ENCODE data around the gene SYNDIG1.
"Not testable (repeated sequence)": the region's sequence is repeated elsewhere in the genome, so short reads cannot be mapped to it uniquely, and the experiment has no call there.

Gene SYNDIG1

DNA sequence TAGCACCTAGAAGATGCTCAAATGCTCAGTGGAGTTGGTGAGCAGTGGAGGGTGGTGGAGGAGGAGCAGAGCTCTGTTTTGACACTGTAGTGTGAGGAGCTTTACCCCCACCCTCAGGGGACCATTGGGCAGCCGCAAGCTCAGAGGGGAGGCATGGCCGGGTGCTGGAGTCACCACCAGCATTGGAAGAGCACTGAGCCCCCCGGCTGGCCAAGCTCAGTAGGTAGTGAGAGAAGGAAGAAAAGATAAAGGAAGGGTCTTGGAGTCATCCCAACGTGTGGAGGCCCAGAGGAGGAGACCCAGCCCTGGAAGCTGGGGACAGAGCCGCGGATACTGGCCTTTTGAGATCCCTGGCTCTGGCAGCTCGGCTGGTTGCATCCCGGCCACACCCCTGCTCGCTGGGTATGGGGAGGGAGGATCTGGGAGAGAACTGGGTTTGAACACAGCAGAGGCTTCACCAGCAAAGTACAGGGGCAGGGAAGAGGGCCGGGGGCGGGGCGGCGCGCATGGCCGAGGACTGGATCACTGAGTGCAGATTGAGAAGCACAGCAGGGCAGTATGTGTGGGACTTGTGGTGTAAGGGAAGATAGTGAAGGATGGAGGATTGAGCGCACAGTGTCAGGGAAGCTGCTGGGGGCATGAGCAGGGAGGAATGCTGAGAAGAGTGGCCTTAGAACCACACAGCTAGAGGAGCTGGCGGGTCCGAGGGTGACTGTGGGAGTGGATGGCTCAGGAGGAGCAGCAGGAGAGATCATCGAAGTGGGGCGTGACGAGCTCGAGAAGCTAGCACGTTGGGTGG is 24.4 kb downstream of the SYNDIG1 start:
- DNase-seq: no peak

DNA sequence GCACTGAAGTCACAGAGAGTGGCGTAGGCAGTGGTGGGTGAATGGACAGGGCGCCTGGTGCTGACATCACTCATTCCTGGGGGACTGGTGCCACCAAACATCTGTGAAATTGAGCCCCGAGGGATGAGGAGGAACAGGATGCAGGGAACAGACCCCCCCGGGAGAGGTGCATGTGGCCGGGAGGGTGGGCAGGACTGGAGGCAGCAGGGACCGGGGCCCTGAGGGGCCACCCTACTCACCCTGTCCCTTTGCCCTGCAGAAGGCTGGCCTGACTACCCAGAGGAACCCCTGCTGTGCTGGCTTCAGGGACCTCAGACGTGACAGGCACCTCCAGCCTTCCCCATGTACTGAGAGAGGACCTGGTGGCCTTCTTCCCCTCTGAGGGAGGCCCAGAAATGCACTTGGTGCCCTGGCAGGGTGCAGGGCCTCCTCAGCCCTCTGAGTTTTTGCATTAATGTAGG is 25.1 kb downstream of the SYNDIG1 start:
- no peak for DNase-seq

DNA sequence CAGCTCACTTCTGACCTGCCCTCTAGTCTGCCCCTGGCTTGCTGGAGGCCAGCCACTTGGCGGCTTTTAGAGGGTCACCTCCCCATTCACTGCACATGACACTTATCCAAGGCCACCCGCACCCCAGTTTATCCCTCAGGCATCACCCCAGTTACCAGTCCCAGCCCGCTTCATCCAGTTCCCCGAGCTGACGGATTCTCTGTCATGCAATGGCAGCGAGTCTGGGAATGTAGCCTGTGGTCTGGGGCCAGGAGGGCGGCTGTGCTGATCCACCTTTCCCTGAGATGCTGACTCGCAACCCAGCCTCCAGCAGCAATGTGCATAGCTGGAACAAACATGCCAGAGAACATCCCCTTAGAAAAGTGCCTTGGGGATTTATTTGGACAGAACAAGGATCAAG is 25.8 kb downstream of the SYNDIG1 start:
- no peak for DNase-seq

DNA sequence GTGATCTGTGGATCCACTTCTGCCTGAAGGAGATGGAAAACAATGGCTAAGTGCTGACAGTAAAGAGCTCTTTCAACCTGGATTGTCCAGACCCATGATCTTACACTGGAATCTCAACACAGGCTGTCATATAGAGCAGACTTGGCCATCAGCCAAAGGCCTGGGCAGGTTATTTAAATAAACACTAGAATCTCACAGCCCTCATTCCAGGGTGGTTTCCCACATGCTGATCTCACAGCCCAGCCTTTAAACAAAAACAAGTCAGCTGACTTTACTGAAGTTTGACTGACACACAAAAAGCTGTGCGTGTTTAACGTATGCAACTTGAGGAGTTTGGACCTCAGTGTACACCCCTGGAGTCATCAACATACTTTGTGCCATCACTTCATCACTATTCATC is 28.4 kb downstream of the SYNDIG1 start:
- no peak for DNase-seq

DNA sequence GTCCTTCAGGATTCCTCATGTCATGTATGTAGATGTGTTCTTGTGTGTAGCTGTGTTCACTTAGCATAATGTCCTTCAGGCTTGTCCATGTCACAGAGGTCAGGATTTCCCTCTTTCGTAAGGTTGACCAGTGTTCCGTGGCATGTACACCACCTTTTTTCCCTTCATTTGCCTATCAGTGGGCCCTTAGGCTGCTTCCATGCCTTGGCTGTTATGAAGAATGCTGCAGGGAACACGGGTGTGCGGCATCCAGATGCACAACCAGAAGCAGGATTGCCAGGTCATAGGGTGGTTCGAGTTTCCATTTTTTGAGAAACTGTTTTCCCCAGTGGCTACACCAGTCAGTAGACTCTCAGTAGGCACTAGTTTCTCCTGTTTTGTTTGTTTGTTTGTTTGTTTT is 29.2 kb downstream of the SYNDIG1 start:
- no peak for DNase-seq

DNA sequence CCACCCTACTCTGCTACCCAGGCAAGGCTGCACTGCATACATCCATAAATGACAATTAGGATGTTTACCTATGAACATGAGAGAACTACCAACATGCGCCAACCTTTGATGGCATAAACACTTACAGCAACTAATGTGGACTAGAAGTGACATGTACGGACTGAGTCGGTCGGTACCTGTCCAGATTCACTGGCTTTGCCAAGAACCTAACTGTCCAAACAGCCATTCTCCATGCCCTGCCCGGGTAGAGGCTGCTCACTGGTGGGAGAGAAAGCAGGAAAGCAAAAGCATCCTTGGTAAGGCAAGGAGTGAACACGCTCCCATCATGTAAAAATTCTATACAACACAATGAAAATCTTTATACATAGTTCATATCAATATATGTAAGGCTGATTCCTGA is 30.0 kb downstream of the SYNDIG1 start:
- no peak for DNase-seq

DNA sequence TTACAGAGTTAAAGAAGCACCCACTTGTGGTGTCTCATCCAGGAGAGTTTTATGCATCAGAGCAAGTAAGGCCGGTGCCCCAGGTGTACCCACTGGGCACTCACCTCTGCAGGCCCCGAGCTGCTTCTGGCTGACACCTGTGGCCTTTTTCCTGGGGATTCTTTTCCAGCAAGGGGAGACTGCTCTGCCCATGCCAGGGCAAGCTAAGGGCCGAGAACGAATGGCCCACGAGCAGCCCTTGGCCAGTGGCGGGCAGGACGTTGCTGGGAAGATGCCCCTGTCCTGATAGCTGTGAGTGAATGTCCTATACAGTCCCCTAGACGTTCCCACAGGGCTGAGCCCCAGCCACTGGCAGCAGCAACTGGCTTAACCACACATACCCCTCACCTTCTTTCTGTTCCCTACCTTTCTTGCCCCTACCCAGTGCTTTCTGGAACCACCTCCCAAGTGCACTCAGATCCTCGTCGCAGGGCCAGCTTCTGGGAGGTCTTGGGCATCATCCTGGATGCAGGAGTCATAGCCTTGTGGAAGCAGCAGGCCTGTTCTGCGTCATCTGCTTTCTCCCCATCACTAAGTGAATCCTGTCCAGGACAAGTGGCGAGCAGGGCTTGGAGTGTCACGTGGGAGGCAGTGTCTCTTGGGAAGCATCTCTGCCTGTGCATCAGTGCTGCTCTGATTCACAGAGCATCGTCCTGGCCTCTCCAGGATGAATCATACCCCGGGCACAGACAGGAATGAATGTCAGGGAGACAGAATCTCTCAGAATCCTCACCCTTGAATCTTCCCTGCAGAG is 32.5 kb downstream of the SYNDIG1 start:
- DNase-seq: peak; percentile 79

DNA sequence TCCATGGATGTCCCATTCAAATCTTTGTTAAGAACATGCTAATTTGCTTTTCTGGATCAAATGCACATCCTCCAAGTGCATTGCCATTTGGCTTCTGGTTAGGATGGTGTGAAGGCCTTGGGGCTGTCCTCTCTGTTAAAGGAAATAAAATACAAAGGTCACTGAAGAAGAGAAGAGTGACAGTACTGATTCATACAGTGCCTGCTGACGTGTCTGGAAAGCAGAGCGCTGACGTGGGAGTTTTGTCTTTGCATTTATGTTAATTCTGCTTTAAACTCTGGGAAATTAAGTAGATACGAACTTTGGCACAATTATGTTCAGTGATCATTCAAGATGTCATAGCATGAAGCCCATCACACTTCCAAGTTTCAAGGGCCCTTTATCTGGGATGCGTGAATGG is 33.2 kb downstream of the SYNDIG1 start:
- DNase-seq: no peak

DNA sequence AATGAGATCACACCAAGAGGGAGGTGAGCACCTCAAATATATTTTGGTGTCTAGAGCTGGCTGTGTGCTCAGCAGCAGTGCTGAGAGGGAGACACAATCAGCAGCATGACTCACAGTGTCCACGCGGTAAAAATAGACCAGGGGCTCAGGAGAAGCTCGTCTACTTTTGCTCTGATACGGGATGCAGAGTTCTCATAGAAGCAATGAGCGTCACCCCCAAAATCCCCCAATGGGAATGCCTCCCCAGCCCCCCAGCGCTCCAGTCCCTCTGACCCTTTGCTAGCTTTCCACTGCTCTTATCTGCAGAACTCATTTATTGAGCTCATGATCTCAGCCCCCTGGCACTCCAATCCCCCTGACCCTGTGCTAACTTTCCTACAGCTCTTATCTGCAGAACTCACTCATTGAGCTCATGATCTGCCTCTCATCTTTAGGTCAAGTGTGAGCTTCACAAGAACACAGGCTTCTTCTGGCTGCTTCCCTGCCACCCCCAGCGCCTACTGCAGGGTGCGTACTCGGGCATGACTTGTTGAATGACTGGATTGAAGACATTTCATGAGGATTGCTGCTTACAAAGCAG is 34.0 kb downstream of the SYNDIG1 start:
- DNase-seq: no peak

DNA sequence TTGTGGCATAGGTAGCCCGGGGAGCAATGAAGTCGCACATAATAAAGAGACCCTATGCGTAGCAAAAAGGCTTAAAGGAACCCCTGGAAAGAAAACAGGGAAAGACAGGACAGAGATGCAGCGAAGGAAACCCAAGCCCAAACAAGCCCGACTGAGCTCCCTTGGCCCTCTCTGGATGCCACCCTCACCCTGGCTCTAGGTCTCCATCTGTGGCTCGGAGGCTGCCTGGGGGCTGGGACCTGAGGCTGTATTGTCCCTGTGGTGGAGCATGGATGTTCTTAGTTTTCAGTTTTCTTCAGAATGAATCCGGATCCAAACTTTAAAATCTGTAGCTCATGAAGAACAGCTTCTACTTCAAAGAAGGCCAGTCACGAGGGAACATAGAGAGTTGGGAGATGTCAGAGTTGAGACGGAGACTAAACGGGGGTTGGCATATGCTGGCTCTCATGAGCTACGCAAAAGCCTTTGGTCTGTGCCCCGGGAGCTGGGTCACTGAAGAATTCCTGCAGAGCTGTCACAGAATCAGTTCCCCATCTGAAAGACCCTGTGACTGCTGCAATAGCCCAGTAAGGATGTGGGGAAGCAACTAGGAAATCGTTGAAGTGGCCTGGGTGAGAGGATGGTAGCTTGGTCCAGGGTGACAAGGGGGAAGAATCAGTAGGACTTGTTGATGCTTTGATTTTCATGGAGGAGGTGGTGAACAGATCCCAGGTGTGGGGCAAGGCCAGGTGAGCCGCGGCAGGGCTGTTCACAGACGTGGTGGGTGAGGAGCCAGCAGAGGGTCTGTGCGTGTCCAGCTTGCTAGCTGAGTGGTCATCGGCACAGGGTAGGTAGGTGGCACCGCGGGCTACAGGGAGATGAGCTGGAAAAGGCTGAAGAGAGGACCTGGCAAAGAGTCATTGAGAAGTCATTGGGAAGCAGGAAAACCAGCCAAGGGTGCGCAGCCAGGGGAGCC is 35.2 kb downstream of the SYNDIG1 start:
- no peak for DNase-seq

DNA sequence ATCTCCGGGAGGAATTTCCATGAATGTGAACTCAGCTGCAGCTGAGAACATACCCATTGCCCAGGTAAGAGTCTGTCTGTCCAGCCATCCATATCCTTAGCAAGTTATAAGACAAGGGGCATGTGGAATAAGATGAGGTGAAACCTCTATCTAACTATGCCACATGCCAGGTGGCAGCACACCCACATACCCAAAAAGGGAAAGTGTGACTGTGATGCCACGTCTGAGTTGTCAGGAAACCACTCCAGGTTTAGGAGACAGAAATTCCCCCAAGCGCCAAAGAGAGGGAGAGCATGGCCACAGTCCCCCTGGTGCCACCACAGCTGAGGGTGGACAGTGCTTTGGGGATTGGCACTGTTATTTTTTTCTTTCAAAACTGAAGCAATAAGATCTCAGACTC is 36.7 kb downstream of the SYNDIG1 start:
- DNase-seq: no peak

DNA sequence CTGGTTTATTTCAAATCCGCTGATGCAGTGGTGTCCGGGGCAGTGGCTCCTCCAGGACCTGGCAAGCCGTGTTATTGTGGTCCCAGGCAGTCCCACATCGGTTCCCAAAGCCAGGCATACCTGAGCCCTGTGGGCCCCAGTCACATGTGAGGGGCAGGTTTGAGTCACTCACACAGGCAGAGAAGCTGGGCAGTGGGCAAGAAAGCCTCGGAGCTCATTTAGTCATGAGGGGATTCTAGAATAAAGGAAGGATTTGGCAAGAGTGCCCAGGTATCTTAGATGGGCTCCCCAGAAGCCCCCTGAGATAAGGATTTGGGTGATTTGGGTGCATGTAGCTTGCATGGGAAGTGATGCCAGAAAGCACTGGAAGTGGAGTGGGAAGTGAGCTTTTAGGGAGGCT is 37.3 kb downstream of the SYNDIG1 start:
- DNase-seq: no peak

DNA sequence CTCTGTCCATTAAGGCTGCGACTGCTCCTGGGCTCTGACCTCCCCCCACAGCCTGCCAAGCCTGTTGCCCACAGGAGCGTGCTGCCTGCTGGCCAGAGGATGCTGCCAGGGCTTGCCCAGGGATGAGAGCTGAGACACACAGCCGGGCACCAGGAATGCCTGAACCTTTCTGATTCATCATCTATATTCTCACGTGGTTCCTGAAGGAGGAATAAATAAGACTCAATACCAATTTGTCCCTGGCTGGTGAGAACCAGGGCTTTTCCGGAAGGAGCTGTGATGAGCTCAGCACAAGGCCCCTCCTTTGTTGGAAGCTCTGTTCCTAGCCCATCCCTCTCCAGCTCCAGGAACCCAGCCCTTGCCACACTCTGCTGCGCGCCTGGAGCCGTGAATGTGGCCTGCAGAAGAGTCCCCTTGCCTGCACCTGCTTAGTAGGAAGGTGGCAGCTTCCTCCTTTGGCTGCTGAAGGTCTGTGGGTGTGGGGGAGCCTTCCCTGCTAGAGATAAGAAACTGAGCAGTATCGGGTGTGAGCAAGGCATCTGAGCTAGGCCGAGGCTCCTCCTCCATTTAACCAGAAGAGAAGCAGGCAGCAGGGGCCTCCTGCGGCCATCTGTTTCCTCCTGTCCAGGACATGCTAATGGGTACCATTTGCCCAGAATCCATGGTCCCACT is 37.9 kb downstream of the SYNDIG1 start:
- DNase-seq: no peak

DNA sequence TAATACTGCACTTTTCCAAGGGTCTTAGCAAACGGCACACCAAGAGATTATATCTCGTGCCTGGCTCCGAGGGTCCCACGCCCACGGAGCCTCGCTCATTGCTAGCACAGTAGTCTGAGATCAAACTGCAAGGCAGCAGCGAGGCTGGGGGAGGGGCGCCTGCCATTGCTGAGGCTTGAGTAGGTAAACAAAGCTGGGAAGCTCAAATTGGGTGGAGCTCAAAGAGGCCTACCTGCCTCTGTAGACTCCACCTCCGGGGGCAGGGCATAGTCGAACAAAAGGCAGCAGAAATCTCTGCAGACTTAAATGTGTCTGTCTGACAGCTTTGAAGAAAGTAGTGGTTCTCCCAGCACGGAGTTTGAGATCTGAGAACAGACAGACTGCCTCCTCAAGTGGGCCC is 43.0 kb downstream of the SYNDIG1 start:
- not testable (repeated sequence) for DNase-seq

DNA sequence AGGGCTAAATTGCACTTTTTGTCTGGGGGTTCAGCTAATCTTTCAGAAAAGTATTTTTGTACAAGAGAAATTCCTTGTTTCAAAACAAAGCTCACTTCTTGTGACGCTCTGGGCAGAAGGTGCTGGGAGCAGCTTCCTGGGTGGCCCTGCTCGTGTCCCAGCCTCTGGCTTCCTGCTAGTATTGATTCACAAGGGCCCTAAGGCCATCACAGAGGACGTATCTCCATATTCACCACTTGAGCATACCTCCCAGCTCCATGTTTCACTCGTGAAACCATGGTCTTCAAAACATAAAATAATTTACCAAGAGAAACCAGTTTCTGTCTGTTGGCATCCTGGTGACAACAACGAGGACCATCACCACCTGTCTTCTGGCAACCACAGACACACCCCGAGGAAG is 49.1 kb downstream of the SYNDIG1 start:
- DNase-seq: no peak

DNA sequence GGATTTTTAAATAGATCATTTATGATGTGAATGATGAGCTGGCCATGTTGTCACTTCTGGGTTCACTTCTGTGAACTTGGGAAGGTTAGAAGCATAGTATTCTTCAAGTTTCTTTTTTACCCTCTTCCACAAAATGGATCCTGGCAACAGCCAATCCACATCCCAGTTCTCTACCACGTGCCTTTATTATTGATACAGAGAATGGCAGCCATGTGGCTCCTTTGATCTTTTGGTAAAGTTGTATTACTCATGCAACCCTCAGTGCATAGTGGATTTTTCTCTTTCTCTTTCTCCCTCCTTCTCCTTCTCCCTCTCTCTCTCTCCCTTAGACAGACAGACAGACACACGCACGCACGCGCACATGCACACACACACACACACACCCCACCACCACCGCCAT is 50.0 kb downstream of the SYNDIG1 start:
- DNase-seq: no peak

DNA sequence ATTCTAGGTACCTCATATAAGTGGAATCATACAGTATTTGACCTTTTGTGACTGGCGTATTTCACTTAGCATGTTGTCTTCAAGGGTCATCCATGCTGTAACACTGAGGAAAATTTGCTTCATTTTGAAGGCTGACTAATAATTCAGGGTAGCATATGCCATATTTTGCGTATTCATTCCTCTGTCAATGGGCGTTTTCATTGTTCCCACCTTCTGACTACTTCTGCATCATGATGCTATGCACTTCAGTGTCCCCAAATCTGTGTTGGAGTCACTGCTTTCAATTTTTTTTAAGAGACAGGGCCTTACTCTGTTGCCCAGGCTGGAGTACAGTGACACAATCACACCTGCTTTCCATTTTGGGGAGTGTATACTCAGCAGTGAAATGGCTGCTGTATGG is 51.6 kb downstream of the SYNDIG1 start:
- no peak for DNase-seq

DNA sequence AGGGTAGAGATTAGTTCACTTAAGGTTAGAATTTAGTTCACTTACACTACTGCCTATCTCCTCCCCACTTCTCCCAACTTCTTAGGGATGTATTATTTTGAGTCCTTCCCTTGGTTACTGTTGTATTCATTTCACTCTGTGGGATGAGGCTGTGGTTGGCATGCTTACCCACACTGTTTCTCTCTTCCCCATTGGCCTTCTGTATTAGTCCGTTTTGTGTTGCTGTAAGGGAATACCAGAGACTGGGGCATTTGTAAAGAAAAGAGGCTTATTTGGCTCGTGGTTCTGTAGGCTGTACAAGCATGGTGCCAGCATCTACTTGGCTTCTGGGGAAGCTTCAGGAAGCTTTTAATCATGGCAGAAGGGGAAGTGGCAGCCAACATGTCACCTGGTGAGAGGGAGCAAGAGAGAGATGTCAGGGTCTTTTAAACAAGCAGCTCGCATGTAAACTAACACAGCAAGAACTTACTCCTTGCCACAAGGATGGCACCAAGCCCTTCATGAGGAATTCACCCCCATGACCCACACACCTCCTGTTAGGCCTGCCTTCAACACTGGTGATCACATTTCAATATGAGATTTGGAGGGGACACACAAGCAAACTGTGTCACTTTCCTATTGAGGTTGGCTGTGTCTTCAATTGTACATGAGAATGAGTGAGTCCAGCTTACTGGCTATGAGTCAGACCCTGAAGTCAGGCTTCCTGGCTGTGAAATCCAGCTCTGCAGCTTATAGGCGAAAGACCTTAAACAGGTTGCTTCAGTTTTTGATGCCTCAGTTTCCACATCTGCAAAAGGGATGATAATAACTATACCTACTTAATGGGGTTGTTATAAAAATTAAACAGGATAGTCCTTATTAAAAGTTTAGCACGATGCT is 53.3 kb downstream of the SYNDIG1 start:
- no peak for DNase-seq

DNA sequence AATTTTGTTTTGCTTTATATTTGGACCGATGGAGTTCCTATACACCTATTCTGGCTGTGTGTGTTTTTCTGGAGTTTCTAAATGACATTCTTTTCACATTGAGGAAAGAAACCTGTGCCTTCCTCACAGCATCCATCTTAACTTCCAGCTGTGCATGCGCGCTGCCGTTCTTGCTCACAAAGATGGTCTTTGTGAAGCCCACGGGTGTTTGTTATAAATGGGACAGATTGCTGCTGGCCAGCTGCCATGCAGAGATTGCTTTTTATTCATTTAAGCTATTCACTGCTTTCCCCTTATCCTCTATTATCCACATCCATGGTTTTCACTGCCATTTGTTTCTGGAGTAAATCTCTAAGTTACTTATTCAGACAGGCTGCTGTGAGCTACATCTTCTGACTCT is 54.2 kb downstream of the SYNDIG1 start:
- DNase-seq: no peak

DNA sequence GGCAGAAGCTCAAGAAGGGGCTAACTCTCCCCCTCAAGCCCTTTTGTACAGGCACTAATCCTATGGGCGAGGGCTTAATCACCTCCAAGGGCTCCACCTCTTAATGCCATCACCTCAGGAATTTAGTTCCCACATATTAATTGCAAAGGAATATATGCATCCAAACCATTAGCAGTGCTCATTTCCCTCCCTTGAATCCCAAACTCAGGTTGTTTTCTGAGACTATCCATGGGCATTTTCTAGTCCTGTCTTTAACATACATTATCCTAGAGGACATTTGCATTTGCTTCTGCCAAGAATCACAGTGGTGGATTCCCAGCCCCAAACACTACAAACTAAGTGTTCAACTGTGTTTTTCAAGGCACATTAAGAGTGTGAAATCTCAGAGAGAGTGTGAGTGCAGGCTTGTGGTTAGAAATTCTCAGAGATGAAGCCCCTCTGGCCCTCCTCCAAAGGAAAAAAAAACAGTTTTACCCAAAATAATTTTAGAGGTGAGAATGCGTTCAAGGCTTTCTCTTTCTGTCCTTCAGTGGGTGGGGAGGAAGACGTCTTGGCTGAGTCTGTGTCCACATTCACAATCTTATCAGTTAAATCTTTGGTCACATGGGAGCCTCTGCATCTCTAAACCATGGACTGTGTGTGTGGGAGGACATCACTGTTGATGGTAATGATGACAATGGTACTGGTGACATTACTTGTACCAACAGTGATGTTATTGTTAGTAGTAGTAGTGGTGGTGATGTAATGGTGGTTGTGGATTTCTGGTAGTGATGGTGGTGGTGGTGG is 59.3 kb downstream of the SYNDIG1 start:
- DNase-seq: no peak
